Suprapubic skin (tissue), 3 donors: Measurements from ENCODE around the gene TAOK2.

Source experiments
- POLR2A ChIP-seq, 2 donors: fragments of 450-650 bp; IDR thresholded peaks; one replicate each; pipeline ENCODE4 v1.6.1; 2017; ENCODE audit warnings: antibody characterized with exemption in 2 of 2, mild to moderate bottlenecking in 2 of 2, moderate library complexity in 2 of 2
- TF ChIP-seq, protein P1 (sequence below), 2 donors: fragments of 200-600 bp in 1 of 2; fragments of 450-650 bp in 1 of 2; sonication (generic) in 1 of 2; IDR thresholded peaks; one replicate each; pipeline ENCODE4 v1.5.1; 2016 to 2019; ENCODE audit warnings: antibody characterized with exemption in 2 of 2, mild to moderate bottlenecking in 1 of 2, moderate library complexity in 1 of 2

DNA sequence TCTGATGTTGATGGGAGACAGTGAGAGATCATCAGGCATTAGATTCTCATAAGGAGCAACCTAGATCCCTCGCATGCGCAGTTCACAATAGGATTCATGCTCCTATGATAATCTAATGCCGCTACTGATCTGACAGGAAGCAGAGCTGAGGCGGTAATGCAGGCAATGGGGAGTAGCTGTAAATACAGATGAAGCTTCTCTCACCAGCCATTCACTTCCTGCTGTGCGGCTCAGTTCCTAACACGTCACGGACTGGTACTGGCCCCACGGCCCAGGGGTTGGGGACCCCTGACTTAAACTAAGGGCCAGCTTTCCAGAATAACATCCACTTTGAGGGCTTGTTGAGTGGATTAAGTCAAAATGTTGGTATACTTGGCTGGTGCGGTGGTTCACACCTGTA lies 14.4 kb upstream of the TAOK2 start:
- no peak for TF ChIP-seq POLR2A (IDR thresholded peaks at IDR 0.05)
- TF ChIP-seq, protein P1, sequence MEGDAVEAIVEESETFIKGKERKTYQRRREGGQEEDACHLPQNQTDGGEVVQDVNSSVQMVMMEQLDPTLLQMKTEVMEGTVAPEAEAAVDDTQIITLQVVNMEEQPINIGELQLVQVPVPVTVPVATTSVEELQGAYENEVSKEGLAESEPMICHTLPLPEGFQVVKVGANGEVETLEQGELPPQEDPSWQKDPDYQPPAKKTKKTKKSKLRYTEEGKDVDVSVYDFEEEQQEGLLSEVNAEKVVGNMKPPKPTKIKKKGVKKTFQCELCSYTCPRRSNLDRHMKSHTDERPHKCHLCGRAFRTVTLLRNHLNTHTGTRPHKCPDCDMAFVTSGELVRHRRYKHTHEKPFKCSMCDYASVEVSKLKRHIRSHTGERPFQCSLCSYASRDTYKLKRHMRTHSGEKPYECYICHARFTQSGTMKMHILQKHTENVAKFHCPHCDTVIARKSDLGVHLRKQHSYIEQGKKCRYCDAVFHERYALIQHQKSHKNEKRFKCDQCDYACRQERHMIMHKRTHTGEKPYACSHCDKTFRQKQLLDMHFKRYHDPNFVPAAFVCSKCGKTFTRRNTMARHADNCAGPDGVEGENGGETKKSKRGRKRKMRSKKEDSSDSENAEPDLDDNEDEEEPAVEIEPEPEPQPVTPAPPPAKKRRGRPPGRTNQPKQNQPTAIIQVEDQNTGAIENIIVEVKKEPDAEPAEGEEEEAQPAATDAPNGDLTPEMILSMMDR (IDR thresholded peaks at IDR 0.05), result no peak
